Left kidney (tissue), 8 donors: ENCODE measurements around the gene TSFM. TPM values are rescaled to one million over a fixed set of nuclear protein-coding genes. Genes with fewer than 3 reads are reported as not detected.
A peak's percentile ranks its signal among the peaks of the same experiment; 100 is the strongest.

Experiments used
- DNase-seq: peaks from one replicate; pipeline ENCODE4 v3.0.0-alpha.2; 2013
- long read RNA-seq, 8 donors: transcript quantifications; one replicate each; lab custom pipeline, GENCODE V29; 2026
- polyA plus RNA-seq: library from polyadenylated mRNA; unstranded; fragments of 120-200 nt; gene quantifications from one replicate; pipeline ENCODE4 v1.2.1, GENCODE V29; 2013; ENCODE audit not compliant: insufficient read length

Gene TSFM
- polyA plus RNA-seq, result 46.3 TPM
- long read RNA-seq, donor 1, transcript TSFM-204 (6 exons, 2,192 nt), result major isoform, 28 of 29 reads
- long read RNA-seq, donor 1, partial matches to known transcripts, result 0 of 29 reads
- long read RNA-seq, donor 1, other reads (novel, unspliced or antisense), result 0 of 29 reads
- long read RNA-seq, donor 2, transcript TSFM-204 (6 exons, 2,192 nt), result major isoform, 21 of 23 reads
- long read RNA-seq, donor 2, partial matches to known transcripts, result 0 of 23 reads
- long read RNA-seq, donor 2, other reads (novel, unspliced or antisense), result 0 of 23 reads
- long read RNA-seq, donor 3, transcript TSFM-204 (6 exons, 2,192 nt), result major isoform, 9 of 11 reads
- long read RNA-seq, donor 3, partial matches to known transcripts, result 0 of 11 reads
- long read RNA-seq, donor 3, other reads (novel, unspliced or antisense), result 0 of 11 reads
- long read RNA-seq, donor 4, partial matches to known transcripts, result 0 of 1 reads
- long read RNA-seq, donor 4, other reads (novel, unspliced or antisense), result 0 of 1 reads
- long read RNA-seq, donor 5, transcript TSFM-204 (6 exons, 2,192 nt), result major isoform, 25 of 72 reads
- long read RNA-seq, donor 5, partial matches to known transcripts, result 46 of 72 reads
- long read RNA-seq, donor 5, other reads (novel, unspliced or antisense), result 0 of 72 reads
- long read RNA-seq, donor 6, transcript TSFM-204 (6 exons, 2,192 nt), result major isoform, 14 of 14 reads
- long read RNA-seq, donor 6, partial matches to known transcripts, result 0 of 14 reads
- long read RNA-seq, donor 6, other reads (novel, unspliced or antisense), result 0 of 14 reads
- long read RNA-seq, donor 7, transcript TSFM-204 (6 exons, 2,192 nt), result major isoform, 18 of 19 reads
- long read RNA-seq, donor 7, partial matches to known transcripts, result 0 of 19 reads
- long read RNA-seq, donor 7, other reads (novel, unspliced or antisense), result 0 of 19 reads
- long read RNA-seq, donor 8, transcript TSFM-204 (6 exons, 2,192 nt), result major isoform, 13 of 13 reads
- long read RNA-seq, donor 8, partial matches to known transcripts, result 0 of 13 reads
- long read RNA-seq, donor 8, other reads (novel, unspliced or antisense), result 0 of 13 reads

DNA sequence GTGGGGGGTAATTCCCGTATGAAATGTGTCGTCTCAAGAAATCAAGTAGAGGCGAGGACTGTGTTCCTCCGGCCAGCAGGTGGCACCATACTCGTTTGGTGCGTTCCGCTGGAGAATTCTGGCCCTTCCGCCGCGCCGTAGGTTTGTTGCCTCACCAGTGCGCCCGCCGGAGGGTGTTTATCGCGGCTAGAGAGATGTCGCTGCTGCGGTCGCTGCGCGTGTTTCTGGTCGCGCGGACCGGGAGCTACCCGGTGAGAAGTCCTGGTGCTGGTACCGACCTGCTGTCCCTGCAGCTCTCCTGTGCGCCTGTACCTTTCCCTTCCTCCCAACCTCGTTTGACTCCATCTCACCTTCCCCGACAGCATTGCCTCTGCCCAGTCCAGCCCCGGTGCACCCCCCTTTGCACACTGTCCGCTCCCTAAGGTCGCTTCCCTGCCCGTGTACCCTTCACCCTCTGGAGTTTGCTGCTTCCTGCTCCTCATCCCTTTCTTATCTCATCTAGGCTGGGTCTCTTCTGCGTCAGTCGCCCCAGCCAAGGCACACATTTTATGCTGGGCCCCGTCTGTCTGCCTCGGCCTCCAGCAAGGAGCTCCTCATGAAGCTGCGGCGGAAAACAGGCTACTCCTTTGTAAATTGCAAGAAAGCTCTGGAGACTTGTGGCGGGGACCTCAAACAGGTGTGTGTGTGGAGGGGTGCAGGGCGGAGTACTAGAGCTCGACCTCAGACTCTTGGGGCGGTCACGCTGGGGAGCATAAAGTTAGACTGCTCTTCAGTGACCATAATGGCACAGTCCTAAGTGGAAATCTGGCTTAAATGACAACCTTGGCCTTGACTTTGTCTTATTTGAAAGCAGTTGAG is at the start of gene TSFM:
Gene TSFM (plus strand): TSS at position 180 of the 858 bp plus-strand sequence. CDS start 15 bp downstream, at position 195.
- peak; percentile 97 for DNase-seq

GRCh38 chr12:57733928-57734327 is 48.7 kb upstream of the TSFM start:
- no peak for DNase-seq

GRCh38 chr12:57734591-57734990 is 48.0 kb upstream of the TSFM start:
- no peak for DNase-seq

DNA sequence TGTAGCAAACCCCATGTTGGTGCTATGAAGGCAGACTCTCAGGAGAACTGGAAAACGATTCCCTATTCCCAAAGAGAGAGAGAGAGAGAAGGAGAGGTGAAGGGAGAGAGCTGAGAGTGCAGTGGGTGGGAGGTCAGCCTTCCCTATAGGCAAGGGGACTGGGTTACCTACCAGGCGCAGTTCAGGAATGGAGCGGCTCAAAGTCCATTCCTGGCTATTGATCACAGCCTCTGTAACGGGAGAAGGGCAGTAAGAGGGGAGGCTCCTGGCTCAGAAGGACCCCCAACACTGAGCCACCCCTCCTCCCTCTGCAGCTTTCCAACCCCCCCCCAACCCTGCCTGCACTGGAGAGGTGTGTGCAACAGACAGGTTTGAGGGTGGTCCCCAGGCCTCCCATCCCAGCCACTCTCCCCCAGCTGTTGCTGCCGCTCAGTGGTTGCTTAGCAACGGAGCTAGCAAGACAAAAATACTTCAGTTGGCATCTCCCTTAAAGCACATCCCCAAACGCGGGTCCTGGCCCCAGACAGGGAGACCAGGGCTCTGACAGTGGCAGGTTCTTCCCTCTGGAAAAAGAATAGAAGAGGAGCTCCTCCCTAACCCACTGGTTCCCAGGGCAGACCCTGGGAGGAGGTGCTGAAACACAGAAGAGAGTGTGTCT is 47.3 kb upstream of the TSFM start:
- DNase-seq, result no peak

GRCh38 chr12:57735952-57736740 is 46.4 kb upstream of the TSFM start:
- no peak for DNase-seq

DNA sequence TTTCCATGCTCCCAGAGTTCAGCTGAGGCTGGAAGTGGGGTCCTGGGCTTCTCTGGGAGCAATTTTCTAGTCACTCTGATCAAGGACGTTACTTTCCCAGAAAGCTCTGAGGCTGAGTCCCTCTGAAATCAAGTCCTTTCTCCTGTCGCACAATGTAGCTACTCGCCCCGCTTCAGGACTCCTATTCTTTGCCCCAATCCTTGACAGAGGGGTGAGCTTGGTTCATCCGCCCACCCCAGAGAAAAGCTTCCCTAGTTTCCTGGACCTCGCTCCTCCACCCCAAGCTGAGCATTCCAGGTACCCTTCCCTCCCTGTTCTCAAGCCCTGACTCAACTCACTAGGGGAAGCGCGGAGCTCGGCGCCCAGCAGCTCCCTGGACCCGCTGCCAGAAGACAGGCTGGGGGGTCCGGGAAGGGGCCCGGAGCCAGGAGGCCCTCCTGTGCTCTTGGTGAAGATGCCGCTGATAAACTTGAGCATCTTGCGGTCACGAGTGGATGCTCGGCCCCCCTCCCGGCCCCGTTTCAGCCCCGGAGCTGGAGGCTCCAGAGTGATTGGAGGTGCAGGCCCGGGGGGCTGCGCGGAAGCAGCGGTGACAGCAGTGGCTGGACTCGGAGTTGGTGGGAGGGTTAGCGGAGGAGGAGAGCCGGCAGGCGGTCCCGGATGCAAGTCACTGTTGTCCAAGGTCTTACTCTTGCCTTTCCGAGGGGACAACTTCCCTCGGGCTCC is 45.7 kb upstream of the TSFM start:
- no peak for DNase-seq

DNA sequence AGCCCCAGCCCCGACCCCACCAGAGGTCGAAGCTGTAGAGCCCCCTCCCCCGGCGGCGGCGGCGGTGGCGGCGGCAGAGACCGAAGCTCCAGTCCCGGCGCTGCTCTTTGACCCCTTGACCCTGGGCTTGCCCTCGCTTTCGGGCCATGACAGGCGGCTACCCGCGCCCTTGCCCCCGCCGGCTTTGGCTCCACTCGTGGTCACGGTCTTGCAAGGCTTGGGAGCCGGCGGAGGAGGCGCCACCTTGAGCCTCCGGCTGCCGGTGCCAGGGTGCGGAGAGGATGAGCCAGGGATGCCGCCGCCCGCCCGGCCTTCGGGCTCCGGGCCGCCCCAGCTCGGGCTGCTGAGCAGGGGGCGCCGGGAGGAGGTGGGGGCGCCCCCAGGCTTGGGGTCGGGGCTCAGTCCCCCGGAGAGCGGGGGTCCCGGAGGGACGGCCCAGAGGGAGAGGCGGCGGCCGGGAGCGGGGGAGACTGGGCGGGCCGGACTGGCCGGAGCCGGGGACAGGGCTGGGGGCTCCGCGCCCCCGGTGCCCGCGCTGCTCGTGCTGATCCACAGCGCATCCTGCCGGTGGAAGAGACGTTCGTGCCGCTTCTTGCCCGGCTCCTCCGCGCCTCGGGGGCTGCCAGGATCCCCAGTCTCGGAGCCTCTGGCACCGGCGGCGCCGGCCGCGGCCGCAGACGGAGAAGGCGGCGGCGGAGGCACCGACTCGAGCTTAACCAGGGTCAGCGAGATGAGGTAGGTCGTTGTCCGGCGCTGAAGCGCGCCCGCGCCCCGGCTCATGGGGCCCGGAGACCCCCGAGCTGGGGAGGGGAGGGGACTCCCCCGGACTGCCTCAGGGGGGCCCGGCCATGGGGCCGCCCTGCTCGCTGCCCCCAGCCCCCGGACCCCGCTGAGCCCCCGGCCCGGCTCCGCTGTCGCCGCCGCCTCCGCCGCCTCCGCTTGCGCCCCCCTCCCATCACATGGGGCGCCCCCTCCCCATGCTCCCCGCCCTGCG is 44.8 kb upstream of the TSFM start:
- DNase-seq, result no peak

GRCh38 chr12:57738661-57739237 is 43.8 kb upstream of the TSFM start, which contains the start of gene AGAP2:
Gene AGAP2, minus strand, starts transcription at chr12:57738742. Its CDS starts 496 bp downstream, at chr12:57738246.
- no peak for DNase-seq

- no peak for DNase-seq
These were observed 43.2 kb upstream of the TSFM start for GRCh38 chr12:57739387-57739786.

DNA sequence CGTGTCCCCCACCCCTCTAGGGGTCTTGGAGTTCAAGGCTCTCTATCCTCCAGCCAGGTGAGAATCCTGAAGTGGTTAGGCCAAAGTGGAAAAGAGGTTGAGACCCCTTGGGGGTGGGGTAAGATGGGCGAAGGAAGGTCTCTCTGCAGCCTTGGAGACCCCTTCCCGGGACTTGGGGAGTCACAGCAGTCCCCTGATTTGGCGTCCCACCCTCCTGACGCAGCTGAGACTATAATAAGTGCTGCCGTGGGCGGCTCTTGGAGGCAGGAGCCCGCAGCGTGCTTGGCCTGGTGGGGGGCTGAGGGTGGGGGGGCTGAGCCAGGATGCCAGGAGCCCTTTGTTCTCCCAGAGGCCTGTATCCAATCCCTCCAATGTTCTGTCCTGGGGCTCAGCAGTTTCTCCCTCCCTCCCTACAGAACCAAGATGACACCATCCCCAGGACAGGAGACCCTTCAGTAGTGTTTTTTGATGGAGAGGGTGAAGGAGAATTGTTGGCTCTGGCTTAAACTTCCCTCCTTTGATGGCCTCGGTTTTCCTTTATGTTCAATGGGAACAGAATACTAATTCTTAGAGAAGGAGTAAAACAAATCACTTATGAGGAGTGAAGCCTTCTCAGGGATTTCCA is 42.6 kb upstream of the TSFM start:
- DNase-seq, result no peak

DNA sequence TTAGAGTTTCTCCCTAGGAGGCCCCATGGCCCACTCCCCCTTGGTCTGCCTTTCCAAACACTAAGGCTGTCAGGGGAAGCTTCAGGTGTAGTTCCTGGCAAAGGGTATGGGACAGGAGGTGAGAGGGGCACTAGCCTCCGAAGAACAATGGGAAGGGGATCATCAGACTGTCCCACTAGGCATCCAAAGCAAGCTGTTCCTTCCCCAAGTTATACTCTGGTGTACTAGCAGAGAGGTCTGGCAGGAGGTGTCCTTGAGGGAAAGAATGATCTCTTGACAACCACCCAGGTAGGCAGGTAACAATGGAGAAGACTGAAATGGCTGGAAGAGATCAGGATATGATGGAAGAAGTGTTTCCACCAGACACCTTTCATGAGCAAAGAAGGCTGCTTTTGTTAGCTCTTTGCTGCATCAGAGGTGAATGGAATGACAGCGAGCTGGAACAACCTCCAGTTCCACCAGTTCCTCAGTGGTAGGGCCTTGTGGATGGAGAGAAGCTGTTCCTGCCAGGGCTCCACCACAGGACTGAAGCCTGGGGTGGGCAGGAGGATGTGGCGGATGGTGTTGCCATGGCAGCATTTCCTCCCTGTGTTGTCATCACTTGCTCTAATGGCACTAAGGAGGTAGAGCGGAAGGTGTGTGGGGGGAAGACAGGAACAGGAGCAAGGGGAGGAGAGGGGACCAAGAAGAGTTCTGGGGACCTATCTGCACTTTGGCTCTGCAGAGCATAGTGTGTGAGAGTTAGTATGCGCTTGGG is 41.8 kb upstream of the TSFM start:
- DNase-seq, result no peak

- no peak for DNase-seq
These were observed 41.2 kb upstream of the TSFM start for GRCh38 chr12:57741413-57741789.

- DNase-seq, result no peak
These were observed 40.5 kb upstream of the TSFM start for GRCh38 chr12:57741844-57742738.

DNA sequence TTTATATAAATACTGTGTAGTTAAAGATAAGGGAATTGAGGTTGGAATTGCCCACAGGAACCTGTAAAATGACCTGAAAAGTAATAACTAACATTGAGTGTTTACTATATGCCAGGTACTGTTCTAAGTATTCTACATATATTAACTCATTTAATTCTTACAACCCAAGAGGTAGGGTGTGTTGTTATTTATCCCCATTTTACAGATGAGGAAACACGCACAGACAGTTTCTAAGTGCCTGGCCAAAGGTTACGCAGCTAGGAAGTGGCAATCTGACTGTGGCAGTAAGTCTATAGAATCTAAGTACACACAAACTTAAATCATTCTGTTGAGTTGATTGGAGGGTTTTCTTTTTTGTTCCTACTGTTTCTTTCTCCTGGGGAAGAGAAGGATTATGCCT is 38.8 kb upstream of the TSFM start:
- no peak for DNase-seq

DNA sequence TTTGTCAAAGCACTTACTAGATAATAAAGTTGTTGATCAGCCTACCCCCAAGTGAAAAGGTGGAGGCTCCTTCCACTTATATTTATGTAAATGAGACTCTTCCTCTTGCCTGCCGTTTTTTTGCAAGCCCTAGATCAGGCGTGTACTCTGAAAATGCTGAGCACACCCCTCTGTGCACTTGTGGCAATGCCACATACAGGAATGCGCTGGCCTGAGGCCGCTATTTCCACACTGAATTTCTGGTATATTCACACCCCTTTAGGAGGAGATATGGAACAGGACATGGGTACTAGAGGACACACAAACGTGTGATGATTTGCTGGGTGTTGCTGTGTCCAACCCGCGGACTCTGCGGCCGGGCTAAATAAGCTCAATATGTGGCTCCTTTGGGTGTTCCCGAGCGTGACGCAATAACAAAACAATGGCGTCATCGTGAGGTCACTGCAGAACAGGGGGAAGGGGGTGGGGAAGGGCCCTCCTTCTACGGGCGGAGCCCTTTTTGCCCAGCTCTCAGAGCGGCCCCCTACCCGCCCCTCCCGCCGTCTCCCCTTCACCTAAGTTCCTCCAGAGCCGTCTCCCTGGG is 38.3 kb upstream of the TSFM start:
- no peak for DNase-seq
